ENCODE results near the gene SRPK2.

GRCh38 chr7:105346138-105346537, 42.6 kb downstream of the SRPK2 start:
- TF ChIP-seq CTCF (IDR thresholded peaks at IDR 0.05) (no peak), EZH2 (IDR thresholded peaks at IDR 0.05; ENCODE audit: borderline replicate concordance, insufficient read depth, low read depth, low read length, poor library complexity, severe bottlenecking) (no peak)
